GM18508 (cell line): Measurements from ENCODE around the gene CASP1.

ENCODE experiments used
- ATAC-seq: cut with Tn5 transposase; IDR thresholded peaks from one replicate; pipeline ENCODE4 v1.9.1; 2021; ENCODE audit warnings: moderate number of reproducible peaks; ENCODE audit not compliant: insufficient read depth, unreplicated experiment

CASP1 gene

GRCh38 chr11:104995001-104995408, 39.9 kb downstream of the CASP1 start:
- no peak for ATAC-seq

DNA sequence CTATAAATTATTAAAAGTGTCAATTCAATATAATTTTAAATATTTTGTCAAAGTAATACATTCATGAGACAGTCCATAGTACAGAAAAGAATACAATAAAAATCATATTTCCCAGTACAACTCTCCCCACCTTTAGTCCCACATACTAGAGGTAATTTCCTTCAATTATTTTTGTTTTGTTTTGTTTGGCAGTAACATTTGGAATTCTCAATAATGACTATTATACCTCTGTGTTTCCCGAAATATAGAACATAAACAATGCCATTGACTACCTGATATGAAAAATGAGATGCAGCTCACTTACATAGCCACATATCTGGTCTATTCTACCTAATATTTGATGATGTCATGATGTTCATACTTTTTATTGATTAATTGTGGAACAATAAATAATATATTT, 42.2 kb downstream of the CASP1 start:
- ATAC-seq, result no peak

- no peak for ATAC-seq
Measured at GRCh38 chr11:104991994-104992393, 43.0 kb downstream of the CASP1 start.

GRCh38 chr11:104984808-104985207, 50.1 kb downstream of the CASP1 start:
- no peak for ATAC-seq

DNA sequence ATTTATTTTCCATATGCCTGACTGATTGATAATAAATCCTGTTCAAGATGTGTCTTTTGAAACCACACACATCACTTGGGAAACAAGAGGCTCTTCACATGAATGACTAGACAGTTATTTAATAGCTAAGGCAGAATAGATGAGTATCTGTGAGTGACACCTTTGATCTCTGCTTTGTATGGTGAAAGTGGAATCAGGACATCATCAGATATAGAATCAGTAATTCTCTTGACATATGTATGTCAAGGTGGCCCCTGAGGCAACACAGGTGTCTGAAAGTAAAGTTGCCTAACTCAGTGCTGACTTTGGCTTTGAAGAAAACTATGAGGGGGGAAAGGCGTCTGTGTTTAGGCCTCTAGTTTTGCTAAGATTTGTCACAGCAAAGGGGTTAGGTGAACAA, 55.1 kb downstream of the CASP1 start:
- ATAC-seq, result no peak
